HFF-Myc (cell line): ENCODE results near the gene RPP25.
"Not testable (repeated sequence)": the region's sequence is repeated elsewhere in the genome, so short reads cannot be mapped to it uniquely, and the experiment has no call there.

Experiments
- DNase-seq: peaks from one replicate; pipeline ENCODE4 v3.0.0-alpha.2; 2011; ENCODE audit warnings: low read depth; ENCODE audit errors: extremely low read depth
- H3K4me3 ChIP-seq: replicated peaks from 2 replicates; pipeline ENCODE4 v1.5.1; 2011; ENCODE audit warnings: low read depth, mild to moderate bottlenecking, control low read depth, low read length
- CTCF ChIP-seq: IDR thresholded peaks from 2 replicates; pipeline ENCODE4 v1.5.1; 2012; ENCODE audit warnings: mild to moderate bottlenecking, low read depth, low read length, control low read depth; ENCODE audit errors: missing control alignments

RPP25 gene

GRCh38 chr15:74928771-74929198, 27.8 kb downstream of the RPP25 start:
- no peak for DNase-seq
- no peak overlapping the region for H3K4me3 ChIP-seq
- TF ChIP-seq CTCF: no peak

- H3K4me3 ChIP-seq: no peak overlapping the region
- no peak for TF ChIP-seq CTCF
- no peak for DNase-seq
These were observed 32.0 kb downstream of the RPP25 start for GRCh38 chr15:74924525-74924924.

GRCh38 chr15:74920456-74920855, 36.1 kb downstream of the RPP25 start:
- no peak for DNase-seq
- TF ChIP-seq CTCF: no peak
- no peak overlapping the region for H3K4me3 ChIP-seq

GRCh38 chr15:74917676-74918075, 38.9 kb downstream of the RPP25 start:
- DNase-seq: no peak
- TF ChIP-seq CTCF: no peak
- H3K4me3 ChIP-seq: no peak overlapping the region

- DNase-seq, H3K4me3 ChIP-seq: not testable (repeated sequence)
These were observed 42.8 kb downstream of the RPP25 start for GRCh38 chr15:74913799-74914198.

GRCh38 chr15:74913041-74913440, 43.5 kb downstream of the RPP25 start:
- DNase-seq: no peak
- TF ChIP-seq CTCF: no peak
- no peak overlapping the region for H3K4me3 ChIP-seq

- H3K4me3 ChIP-seq: no peak overlapping the region
- TF ChIP-seq CTCF: no peak
- no peak for DNase-seq
These were observed 47.9 kb downstream of the RPP25 start for GRCh38 chr15:74908635-74909034.
